HepG2 (cell line): ENCODE measurements around the gene RCBTB1. TPM values are rescaled to one million over a fixed set of nuclear protein-coding genes. Genes with fewer than 3 reads are reported as not detected.

Source experiments
- ATAC-seq: fragments of 200-7000 bp; cut with Tn5 transposase; 3 replicates; pipeline ENCODE4 v1.9.1; 2020; ENCODE audit warnings: mild to moderate bottlenecking, moderate library complexity
- BruUV-seq: library from RNA; stranded (reverse); fragments of 400-500 nt; replicated peaks from 2 replicates; lab custom pipeline; 2021; lab: Mats Ljungman, UMichigan
- CTCF ChIA-PET: fragments of 300-600 bp; formaldehyde crosslinking; extraction: SDS; loops from one replicate; lab custom pipeline; 2021; ENCODE audit warnings: low total read pairs, inconsistent platforms, low intra/inter-chr PET ratio; lab: Yijun Ruan, JAX
- POLR2A ChIA-PET: fragments of 350-600 bp; sonication (Branson Sonifier 250); formaldehyde crosslinking; loops from one replicate; lab custom pipeline; 2020; ENCODE audit warnings: antibody characterized with exemption, inconsistent platforms; lab: Yijun Ruan, JAX
- DNase-seq: peaks from one replicate; pipeline ENCODE4 v3.0.0-alpha.2; 2015; ENCODE audit warnings: low spot score
- FAIRE-seq: peaks from 3 replicates; lab custom pipeline; 2011; peaks lifted over from hg19 to GRCh38; lab: Jason Lieb, UNC
- H2AFZ ChIP-seq: one replicate; pipeline ENCODE4 v1.6.1; 2011; ENCODE audit warnings: low read length, inconsistent platforms
- H3K27ac ChIP-seq: fragments of 300-600 bp; 3 replicates; pipeline ENCODE4 v1.8.0; 2011; ENCODE audit warnings: mixed run types, mild to moderate bottlenecking, mixed read lengths, low read length, inconsistent platforms; ENCODE audit not compliant: insufficient read depth; ENCODE audit errors: extremely low read length
- H3K27me3 ChIP-seq, 2 experiments: fragments of 200-600 bp in 1 of 2; 2 replicates in 1 of 2; 3 replicates in 1 of 2; pipeline versions ENCODE4 v1.6.0 to v1.8.0; 2011; ENCODE audit warnings: low read length in 2 of 2, mild to moderate bottlenecking in 2 of 2, moderate library complexity in 2 of 2, inconsistent platforms in 1 of 2; ENCODE audit not compliant: insufficient read depth in 2 of 2, control insufficient read depth in 1 of 2
- H3K36me3 ChIP-seq, 2 experiments: fragments of 200-600 bp in 1 of 2; replicated peaks in 1 of 2; 2 replicates in 1 of 2; 3 replicates in 1 of 2; pipeline versions ENCODE4 v1.5.1 to v1.8.0; 2011; ENCODE audit warnings: low read length in 2 of 2, inconsistent platforms in 1 of 2; ENCODE audit not compliant: insufficient read depth in 2 of 2, control insufficient read depth in 1 of 2
- H3K4me1 ChIP-seq: 2 replicates; pipeline ENCODE4 v1.5.1; 2012; ENCODE audit warnings: low read length, inconsistent platforms; ENCODE audit not compliant: insufficient read depth
- H3K4me2 ChIP-seq: 2 replicates; pipeline ENCODE4 v1.6.0; 2011; ENCODE audit warnings: low read depth, low read length, inconsistent platforms
- H3K4me3 ChIP-seq, 3 experiments: fragments of 200-600 bp in 1 of 3; sonication (generic), shearing (Covaris generic) in 1 of 3; replicated peaks in 1 of 3; 2 replicates each; pipeline ENCODE4 v1.5.1; 2011 to 2016; ENCODE audit warnings: low read length in 3 of 3, inconsistent platforms in 2 of 3, low read depth in 2 of 3, mild to moderate bottlenecking in 2 of 3, control low read depth in 1 of 3, mixed read lengths in 1 of 3; ENCODE audit not compliant: insufficient read depth in 1 of 3
- H3K79me2 ChIP-seq: one replicate; pipeline ENCODE4 v1.6.1; 2011; ENCODE audit warnings: low read length, inconsistent platforms; ENCODE audit not compliant: insufficient read depth
- H3K9ac ChIP-seq: 2 replicates; pipeline ENCODE4 v1.6.0; 2011; ENCODE audit warnings: mild to moderate bottlenecking, low read depth, low read length, inconsistent platforms; ENCODE audit not compliant: insufficient read depth
- H3K9me3 ChIP-seq: 2 replicates; pipeline ENCODE4 v1.5.1; 2012; ENCODE audit warnings: mild to moderate bottlenecking, low read length
- H4K20me1 ChIP-seq: 2 replicates; pipeline ENCODE4 v1.6.0; 2011; ENCODE audit warnings: inconsistent platforms, mild to moderate bottlenecking, low read length, moderate library complexity; ENCODE audit not compliant: insufficient read depth
- FOXJ3 ChIP-seq: sonication (generic); formaldehyde crosslinking; IDR thresholded peaks from 2 replicates; pipeline ENCODE4 v1.4.0; 2020; ENCODE audit warnings: missing genetic modification reagents, mild to moderate bottlenecking, borderline replicate concordance
- FOXO1 ChIP-seq: sonication (generic); formaldehyde crosslinking; IDR thresholded peaks from 2 replicates; pipeline ENCODE4 v1.4.0; 2020; ENCODE audit warnings: missing genetic modification reagents
- GATA4 ChIP-seq: sonication (generic); IDR thresholded peaks from 2 replicates; pipeline ENCODE4 v1.6.1; 2016; ENCODE audit warnings: antibody characterized with exemption, low read depth, borderline replicate concordance
- HDAC2 ChIP-seq: sonication (generic); formaldehyde crosslinking; IDR thresholded peaks from 2 replicates; pipeline ENCODE4 v1.4.0; 2020; ENCODE audit warnings: missing genetic modification reagents
- HIVEP1 ChIP-seq: sonication (generic); formaldehyde crosslinking; IDR thresholded peaks from 2 replicates; pipeline ENCODE4 v1.4.0; 2020; ENCODE audit warnings: mild to moderate bottlenecking, missing genetic modification reagents
- JDP2 ChIP-seq: sonication (generic); formaldehyde crosslinking; IDR thresholded peaks from 2 replicates; pipeline ENCODE4 v1.8.1; 2022; ENCODE audit warnings: missing genetic modification reagents, borderline replicate concordance
- KDM1A ChIP-seq: IDR thresholded peaks from 2 replicates; pipeline ENCODE4 v1.6.1; 2016; ENCODE audit warnings: missing compliant biosample characterization
- PAWR ChIP-seq: sonication (generic); formaldehyde crosslinking; IDR thresholded peaks from 2 replicates; pipeline ENCODE4 v1.4.0; 2020; ENCODE audit warnings: missing genetic modification reagents, mild to moderate bottlenecking, borderline replicate concordance
- PPARG ChIP-seq: conservative IDR thresholded peaks from 2 replicates; pipeline ENCODE4 v1.6.1; 2016; ENCODE audit warnings: missing biosample characterization, missing genetic modification reagents
- RXRB ChIP-seq: IDR thresholded peaks from 2 replicates; pipeline ENCODE4 v1.6.1; 2016; ENCODE audit warnings: borderline replicate concordance, missing genetic modification reagents, missing compliant biosample characterization
- SAP130 ChIP-seq: IDR thresholded peaks from 2 replicates; pipeline ENCODE4 v1.6.1; 2016; ENCODE audit warnings: low read depth
- TCF7 ChIP-seq: sonication (generic); IDR thresholded peaks from 2 replicates; pipeline ENCODE4 v1.6.1; 2016; ENCODE audit warnings: antibody characterized with exemption, low read depth
- ZKSCAN8 ChIP-seq: IDR thresholded peaks from 2 replicates; pipeline ENCODE4 v1.6.1; 2016; ENCODE audit warnings: borderline replicate concordance, missing genetic modification reagents, missing compliant biosample characterization
- ZNF572 ChIP-seq: sonication (generic); formaldehyde crosslinking; IDR thresholded peaks from 2 replicates; pipeline ENCODE4 v1.5.1; 2020; ENCODE audit warnings: mild to moderate bottlenecking, missing genetic modification reagents
- ZNF597 ChIP-seq: sonication (generic); formaldehyde crosslinking; IDR thresholded peaks from 2 replicates; pipeline ENCODE4 v1.5.0; 2020; ENCODE audit warnings: missing genetic modification reagents
- ZNF770 ChIP-seq: sonication (generic); formaldehyde crosslinking; IDR thresholded peaks from 2 replicates; pipeline ENCODE4 v1.5.0; 2020; ENCODE audit warnings: mild to moderate bottlenecking, missing genetic modification reagents
- ZNF780A ChIP-seq: sonication (generic); formaldehyde crosslinking; IDR thresholded peaks from 2 replicates; pipeline ENCODE4 v1.8.0; 2022; ENCODE audit warnings: mild to moderate bottlenecking, missing genetic modification reagents, moderate library complexity
- ZSCAN31 ChIP-seq: sonication (generic); formaldehyde crosslinking; IDR thresholded peaks from 2 replicates; pipeline ENCODE4 v1.5.0; 2020; ENCODE audit warnings: low read depth, mild to moderate bottlenecking, missing genetic modification reagents
- WGBS: methylation state at CpG from one replicate; pipeline ENCODE4 v1.1.6; 2017; ENCODE audit warnings: low lambda C conversion rate; 5-methylcytosine and 5-hydroxymethylcytosine counted together
- in situ Hi-C: cut with HindIII; loops from 2 replicates; pipeline ENCODE4 v1.10.0; 2017; ENCODE audit warnings: low pct_unique_long_range_greater_than_20kb; ENCODE audit not compliant: extremely low pct_ligation_motif_present
- intact Hi-C: fragments of 100-400 bp; cut with micrococcal nuclease; formaldehyde crosslinking; loops from one replicate; pipeline ENCODE4 v1.10.0; 2022; ENCODE audit not compliant: unreplicated experiment
- polyA plus RNA-seq, 8 experiments: library from polyadenylated mRNA; depleted of rRNA in 3 of 8; stranded (reverse) in 7 of 8; unstranded in 1 of 8; fragments of >200 nt; fragmentation: Illumina TruSeq in 4 of 8; extraction: Trizol in 4 of 8; gene quantifications; 2 replicates each; pipeline versions ENCODE4 v1.2.1 to v1.2.3, GENCODE V29; 2011 to 2016; ENCODE audit warnings: low read depth in 4 of 8, missing spikeins in 1 of 8, mixed read lengths in 1 of 8; ENCODE audit not compliant: insufficient read depth in 1 of 8
- total RNA-seq, 5 experiments: library from RNA; depleted of rRNA; stranded (reverse); fragments of >200 nt; fragmentation: Illumina TruSeq; extraction: Trizol; gene quantifications; 2 replicates each; pipeline ENCODE4 v1.2.3, GENCODE V29; 2016; ENCODE audit warnings: low read depth in 1 of 5

The RCBTB1 gene
- total and polyA plus RNA-seq, 2 of the 13 experiments (the other 11 are each of a cell fraction or from before 2014, with no cell fraction given) = 13.4 to 21.6 TPM

- peak; percentile 42 for FAIRE-seq
- TF ChIP-seq ZNF770 (CRISPR knock-in tag) (no peak), HIVEP1 (CRISPR knock-in tag) (no peak), ZNF597 (CRISPR knock-in tag) (no peak), PPARG (CRISPR knock-in tag) (peak; percentile 78), JDP2 (no peak), RXRB (CRISPR knock-in tag) (peak; percentile 86), PAWR (CRISPR knock-in tag) (no peak), FOXJ3 (CRISPR knock-in tag) (peak; percentile 24; the same call in 1 of the 2 replicates), ZKSCAN8 (CRISPR knock-in tag) (0 out of 2 replicates have a peak, but pooled peaks have one; percentile 15), ZNF572 (no peak), TCF7 (peak; percentile 67), KDM1A (peak; percentile 57; the same call in 1 of the 2 replicates), ZNF780A (CRISPR knock-in tag) (no peak), GATA4 (0 out of 2 replicates have a peak, but pooled peaks have one; percentile 32), HDAC2 (CRISPR knock-in tag) (peak; percentile 65), ZSCAN31 (0 out of 2 replicates have a peak, but pooled peaks have one; percentile 25), FOXO1 (CRISPR knock-in tag) (peak; percentile 17; the same call in 1 of the 2 replicates), SAP130 (CRISPR knock-in tag) (peak; percentile 71)
Observed at GRCh38 chr13:49587311-49587847, 2.0 kb upstream of the RCBTB1 start.

More at GRCh38 chr13:49587311-49587847, 2.0 kb upstream of the RCBTB1 start:
- ATAC-seq = peak; percentile 35
- 2% methylated on average over 2 of the region's 2 CpGs for WGBS
- Histone ChIP-seq H2AFZ (no peak overlapping the region), H3K36me3 (no peaks in the 10 kb centered on the region; a peak in 1 of 5 replicates), H4K20me1 (no peaks in the 10 kb centered on the region), H3K4me1 (peaks cover 74% of the 10 kb centered on the region), H3K79me2 (peaks cover 17% of the 10 kb centered on the region), H3K27me3 (no peaks in the 10 kb centered on the region; a peak in 1 of 5 replicates), H3K9me3 (no peaks in the 10 kb centered on the region), H3K4me3 (peak overlapping the region in 1 of 3 experiments; percentile 15; a peak in 1 of 6 replicates), H3K9ac (no peak overlapping the region; the same call in 1 of the 2 replicates), H3K27ac (peak overlapping the region; percentile 69), H3K4me2 (peak overlapping the region; percentile 100)
- peak; percentile 80 for DNase-seq
- intact Hi-C loops = no loop called here
- no TSS peak for BruUV-seq
- CTCF ChIA-PET = no interaction called here
- POLR2A ChIA-PET = interaction anchor here (1.6 to 3.1 kb wide), 2 partner anchors 11 to 144 kb away, joined by 5 to 15 read pairs; partner anchors contain the start of genes CAB39L and SETDB2
- in situ Hi-C loops = no loop called here
